GM13977 (cell line): ENCODE measurements around the gene MAPKAPK2.
A peak's percentile ranks its signal among the peaks of the same experiment; 100 is the strongest.

Experiments used
- DNase-seq: peaks from one replicate; pipeline ENCODE4 v3.0.0; 2012; ENCODE audit warnings: low spot score
- CTCF ChIP-seq: IDR thresholded peaks from 2 replicates; pipeline ENCODE4 v1.5.1; 2012; ENCODE audit warnings: mild to moderate bottlenecking, control low read depth; ENCODE audit not compliant: insufficient read depth; ENCODE audit errors: extremely low read depth, missing control alignments
- in situ Hi-C: fragments of 300-500 bp; cut with MboI; formaldehyde crosslinking; loops from one replicate; pipeline ENCODE4 v1.12.0; 2022; ENCODE audit warnings: low sequenced_read_pairs, low pct_unique_long_range_greater_than_20kb, mixed read lengths, inconsistent platforms; ENCODE audit not compliant: unreplicated experiment

The MAPKAPK2 gene

GRCh38 chr1:206658981-206659273 lies 25.8 kb upstream of the MAPKAPK2 start:
- in situ Hi-C loops = no loop called here
- no peak for DNase-seq
- no peak for TF ChIP-seq CTCF

GRCh38 chr1:206660136-206660535 lies 24.6 kb upstream of the MAPKAPK2 start:
- no peak for TF ChIP-seq CTCF
- in situ Hi-C loops = no loop called here
- DNase-seq = no peak

GRCh38 chr1:206661161-206661820 lies 23.4 kb upstream of the MAPKAPK2 start:
- DNase-seq = no peak
- in situ Hi-C loops = no loop called here
- no peak for TF ChIP-seq CTCF

GRCh38 chr1:206662396-206663092 lies 22.2 kb upstream of the MAPKAPK2 start:
- in situ Hi-C loops = no loop called here
- no peak for TF ChIP-seq CTCF
- DNase-seq = no peak

GRCh38 chr1:206663362-206663761 lies 21.3 kb upstream of the MAPKAPK2 start:
- TF ChIP-seq CTCF = no peak
- in situ Hi-C loops = no loop called here
- DNase-seq = no peak

- in situ Hi-C loops = no loop called here
- DNase-seq = peak; percentile 81
- peak; percentile 73 for TF ChIP-seq CTCF
Observed at GRCh38 chr1:206663832-206664652, 20.7 kb upstream of the MAPKAPK2 start.
